Measurements from ENCODE around the gene YWHAB. TPM values are rescaled to one million over a fixed set of nuclear protein-coding genes. Genes with fewer than 3 reads are reported as not detected.

Gene YWHAB
- total and polyA plus RNA-seq, 2 donors (not counting 3 experiments of a cell fraction or from before 2014, with no cell fraction given) = 65.9 to 255 TPM

GRCh38 chr20:44838521-44838920 is 47.0 kb upstream of the YWHAB start:
- no TSS peak for BruUV-seq (replicated peaks)
- no peaks in the 10 kb centered on the region for H3K9me3 ChIP-seq (replicated peaks; ENCODE audit: control insufficient read depth, insufficient read depth, low read length)
- intact Hi-C loops (cut with micrococcal nuclease) = no loop called here
- ChIA-PET POLR2A (no interaction called here), CTCF (no interaction called here)
- dilution Hi-C loops (cut with MboI; ENCODE audit: extremely low pct_ligation_motif_present, low sequenced_read_pairs) = loop anchor here (5.0 kb wide), 1 partner anchor 81 kb away; no protein-coding TSS in a partner anchor
- no peak overlapping the region for H3K27ac ChIP-seq (ENCODE audit: insufficient read depth, low read depth, low read length)
- H3K9ac ChIP-seq (replicated peaks; ENCODE audit: extremely low read depth, insufficient read depth, low read length) = no peak overlapping the region
- no peak overlapping the region for H3K4me2 ChIP-seq (ENCODE audit: insufficient read depth, low read length)
- H4K20me1 ChIP-seq (replicated peaks; ENCODE audit: control insufficient read depth, extremely low read depth, insufficient read depth, low read length) = no peaks in the 10 kb centered on the region
- FAIRE-seq = no peak
- TF ChIP-seq JUN (IDR thresholded peaks at IDR 0.05; ENCODE audit: borderline replicate concordance, insufficient read depth, insufficient read length, low read depth) (no peak), POLR2AphosphoS5 (IDR thresholded peaks at IDR 0.05; ENCODE audit: insufficient read depth, low read depth, low read length) (no peak), CTCF (IDR thresholded peaks at IDR 0.05; ENCODE audit: extremely low read depth in 1 of 2, insufficient read depth in 1 of 2, low read depth in 1 of 2, low read length in 2 of 2) (no peak), FOS (IDR thresholded peaks at IDR 0.05; ENCODE audit: borderline replicate concordance, insufficient read depth, low read length) (no peak), GATA2 (IDR thresholded peaks at IDR 0.05; ENCODE audit: insufficient read depth, insufficient read length, low read depth, low read length) (no peak), POLR2A (IDR thresholded peaks at IDR 0.05; ENCODE audit: low read depth, low read length) (no peak), MAX (IDR thresholded peaks at IDR 0.05; ENCODE audit: insufficient read depth, insufficient read length) (no peak), MYC (IDR thresholded peaks at IDR 0.05; ENCODE audit: low read depth, low read length) (no peak), EZH2 (IDR thresholded peaks at IDR 0.05; ENCODE audit: borderline replicate concordance, low read depth, low read length, severe bottlenecking) (no peak)
- no peaks in the 10 kb centered on the region for H3K4me1 ChIP-seq (ENCODE audit: control insufficient read depth, extremely low read depth, insufficient read depth, low read length)
- H3K4me3 ChIP-seq (replicated peaks in 1 of 3; ENCODE audit: insufficient read depth in 1 of 3, low read depth in 1 of 3, low read length in 3 of 3) = no peak overlapping the region
- H3K9me1 ChIP-seq (replicated peaks; ENCODE audit: control insufficient read depth, extremely low read depth, insufficient read depth, low read length) = no peaks in the 10 kb centered on the region
- H3K79me2 ChIP-seq (ENCODE audit: control insufficient read depth, insufficient read depth, low read length) = no peaks in the 10 kb centered on the region
- no peak for DNase-seq (ENCODE audit: low read depth, low spot score)
- H2AFZ ChIP-seq (ENCODE audit: low read depth, low read length) = no peak overlapping the region
- H3K27me3 ChIP-seq (ENCODE audit: control insufficient read depth in 2 of 2, insufficient read depth in 2 of 2, low read length in 2 of 2) = peaks cover 2 to 3% of the 10 kb centered on the region in 2 experiments
- no peaks in the 10 kb centered on the region for H3K36me3 ChIP-seq (ENCODE audit: control insufficient read depth in 2 of 2, extremely low read depth in 1 of 2, insufficient read depth in 2 of 2, low read length in 2 of 2)
